GM12874 (cell line): ENCODE data around the gene PSMC1.

ENCODE experiments used
- TF ChIP-seq, protein P1 (sequence below): IDR thresholded peaks from 2 replicates; pipeline ENCODE4 v1.5.1; 2011; ENCODE audit warnings: low read depth, mild to moderate bottlenecking, control low read depth, low read length, moderate library complexity; ENCODE audit not compliant: insufficient read depth

The PSMC1 gene

DNA sequence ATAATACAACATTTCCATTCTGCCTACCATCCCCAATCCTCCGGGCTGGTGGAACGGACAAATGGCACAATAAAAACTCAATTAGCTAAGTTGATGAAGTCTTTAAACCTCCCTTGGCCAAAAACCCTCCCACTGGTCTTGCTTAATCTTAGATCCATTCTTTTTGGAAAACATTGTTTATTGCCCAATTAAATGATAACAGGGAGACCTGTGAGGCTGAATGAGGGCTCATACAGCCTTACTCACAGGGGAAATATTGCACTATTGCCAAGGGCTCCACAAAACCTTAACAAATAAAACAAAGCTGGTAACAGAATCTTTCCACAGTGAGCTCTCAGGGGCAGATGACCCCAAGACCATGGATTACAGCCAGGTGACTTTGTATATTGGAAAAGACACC is 7.8 kb upstream of the PSMC1 start:
- TF ChIP-seq, protein P1, sequence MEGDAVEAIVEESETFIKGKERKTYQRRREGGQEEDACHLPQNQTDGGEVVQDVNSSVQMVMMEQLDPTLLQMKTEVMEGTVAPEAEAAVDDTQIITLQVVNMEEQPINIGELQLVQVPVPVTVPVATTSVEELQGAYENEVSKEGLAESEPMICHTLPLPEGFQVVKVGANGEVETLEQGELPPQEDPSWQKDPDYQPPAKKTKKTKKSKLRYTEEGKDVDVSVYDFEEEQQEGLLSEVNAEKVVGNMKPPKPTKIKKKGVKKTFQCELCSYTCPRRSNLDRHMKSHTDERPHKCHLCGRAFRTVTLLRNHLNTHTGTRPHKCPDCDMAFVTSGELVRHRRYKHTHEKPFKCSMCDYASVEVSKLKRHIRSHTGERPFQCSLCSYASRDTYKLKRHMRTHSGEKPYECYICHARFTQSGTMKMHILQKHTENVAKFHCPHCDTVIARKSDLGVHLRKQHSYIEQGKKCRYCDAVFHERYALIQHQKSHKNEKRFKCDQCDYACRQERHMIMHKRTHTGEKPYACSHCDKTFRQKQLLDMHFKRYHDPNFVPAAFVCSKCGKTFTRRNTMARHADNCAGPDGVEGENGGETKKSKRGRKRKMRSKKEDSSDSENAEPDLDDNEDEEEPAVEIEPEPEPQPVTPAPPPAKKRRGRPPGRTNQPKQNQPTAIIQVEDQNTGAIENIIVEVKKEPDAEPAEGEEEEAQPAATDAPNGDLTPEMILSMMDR = no peak

DNA sequence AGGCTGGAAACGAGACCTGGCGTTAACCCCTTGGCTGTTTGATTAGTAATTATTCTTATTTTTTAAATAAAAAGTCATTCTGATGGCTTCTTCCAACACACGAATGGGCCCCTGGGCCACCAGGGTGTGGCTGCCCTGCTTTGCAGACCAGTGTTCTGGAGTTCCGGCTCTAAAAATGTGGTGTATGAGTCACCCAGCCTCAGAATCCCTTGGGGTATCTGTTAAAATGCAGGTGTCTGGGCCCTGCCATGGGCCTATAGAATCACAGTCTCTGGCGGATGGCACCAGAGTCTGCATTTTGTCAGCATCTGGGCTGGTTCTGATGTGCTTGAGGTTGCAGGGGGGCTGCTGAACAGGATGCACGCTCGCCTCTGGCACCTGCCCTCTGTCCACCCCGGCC is 2.5 kb upstream of the PSMC1 start:
- TF ChIP-seq, protein P1 = no peak

DNA sequence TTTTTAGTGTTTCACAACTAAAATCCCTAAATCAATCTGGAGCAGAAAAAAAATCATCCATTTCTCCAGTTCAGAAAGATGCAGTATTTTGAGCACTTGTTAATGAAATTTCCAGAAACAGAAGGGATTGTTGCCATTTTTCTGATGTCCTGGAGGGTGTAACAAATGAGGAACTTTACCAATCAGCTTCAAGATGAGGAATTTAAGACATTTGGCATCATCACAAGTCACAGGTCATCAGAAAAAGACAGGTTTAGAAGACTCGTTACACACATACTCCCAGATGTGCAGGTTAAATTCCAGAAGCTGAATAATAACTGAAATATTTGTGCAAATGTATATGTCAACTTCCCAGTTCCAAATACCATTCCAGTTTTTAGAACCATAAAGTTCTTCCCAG is 482 bp upstream of the PSMC1 start:
- TF ChIP-seq, protein P1 = no peak

DNA sequence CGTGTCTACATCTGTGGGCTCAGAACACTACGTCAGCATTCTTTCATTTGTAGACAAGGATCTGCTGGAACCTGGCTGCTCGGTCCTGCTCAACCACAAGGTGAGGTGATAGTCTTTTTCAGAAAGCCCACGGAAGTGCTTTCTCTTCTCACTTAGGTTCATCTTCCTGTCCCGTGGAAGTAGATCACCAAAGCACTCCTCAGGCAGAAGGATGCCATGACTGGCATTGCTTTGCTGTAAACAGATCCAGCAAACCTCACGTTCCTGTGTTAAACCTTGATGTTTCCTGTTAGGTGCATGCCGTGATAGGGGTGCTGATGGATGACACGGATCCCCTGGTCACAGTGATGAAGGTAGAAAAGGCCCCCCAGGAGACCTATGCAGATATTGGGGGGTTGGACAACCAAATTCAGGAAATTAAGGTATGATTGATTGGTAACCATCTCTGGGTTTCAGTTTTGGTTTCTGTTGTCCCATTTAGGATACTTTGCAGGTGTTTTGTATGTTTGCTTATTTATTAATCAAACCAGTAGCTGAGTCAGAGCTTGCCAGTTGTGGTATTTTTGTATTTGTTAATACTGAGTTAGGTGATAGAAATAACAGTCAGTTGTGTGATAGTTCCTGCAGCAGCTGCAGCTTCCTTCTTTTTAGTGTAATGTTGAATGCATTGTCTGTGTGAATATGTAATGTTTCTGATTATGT is 7.5 kb downstream of the PSMC1 start:
- TF ChIP-seq, protein P1 = no peak

DNA sequence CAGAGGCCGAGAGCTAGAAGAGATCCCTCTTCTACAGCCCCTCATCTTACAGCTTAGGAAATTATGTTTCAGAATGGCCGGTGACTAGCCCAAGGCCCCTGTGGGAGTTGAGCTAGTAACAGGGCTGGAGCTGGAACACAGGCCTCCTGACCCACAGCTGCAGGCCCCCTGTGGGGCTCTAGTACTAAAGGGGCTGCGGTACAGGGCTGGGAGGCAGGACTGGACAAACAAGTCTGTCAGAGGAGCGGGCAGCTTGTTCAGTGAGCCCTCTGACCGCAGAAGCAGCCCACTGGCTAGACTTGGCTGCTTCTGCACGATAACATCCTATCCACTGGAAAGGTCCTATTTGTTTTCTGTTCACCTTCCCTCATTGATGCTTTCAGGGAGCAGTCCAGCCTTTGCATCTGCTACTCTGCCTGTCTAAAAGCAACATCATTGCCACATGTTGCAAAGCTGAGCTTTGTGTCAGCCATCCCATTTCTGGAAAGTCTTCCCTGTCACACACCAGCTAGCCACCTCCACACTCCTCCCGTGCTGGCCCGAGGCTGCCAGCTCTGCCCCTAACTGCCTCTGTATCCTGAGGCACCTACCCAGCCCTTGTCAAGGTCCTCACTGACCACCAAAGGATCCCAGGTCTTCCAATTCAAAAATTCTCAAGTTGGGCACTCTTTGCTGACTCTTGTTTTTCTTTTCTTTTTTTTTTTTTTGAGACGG is 10.2 kb downstream of the PSMC1 start:
- TF ChIP-seq, protein P1 = no peak

DNA sequence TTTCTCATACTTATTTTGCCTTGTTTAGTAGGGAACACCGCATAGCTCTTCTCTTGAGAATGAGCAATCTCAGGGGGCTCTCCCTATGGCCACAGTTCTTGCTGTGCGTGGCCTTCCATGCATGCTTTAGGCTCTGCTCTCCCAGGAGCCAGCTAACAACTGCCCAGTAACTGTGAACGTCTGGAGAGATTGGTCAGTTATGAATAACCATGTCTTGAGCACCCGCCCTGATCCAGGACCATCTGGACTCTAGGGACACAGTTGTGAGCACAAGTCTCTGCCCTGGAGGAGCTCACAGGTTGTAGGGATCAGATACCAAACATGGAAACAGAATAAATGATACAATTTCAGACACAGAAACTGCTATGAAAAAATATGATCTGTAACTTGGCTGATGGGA is 12.1 kb downstream of the PSMC1 start:
- TF ChIP-seq, protein P1 = no peak

DNA sequence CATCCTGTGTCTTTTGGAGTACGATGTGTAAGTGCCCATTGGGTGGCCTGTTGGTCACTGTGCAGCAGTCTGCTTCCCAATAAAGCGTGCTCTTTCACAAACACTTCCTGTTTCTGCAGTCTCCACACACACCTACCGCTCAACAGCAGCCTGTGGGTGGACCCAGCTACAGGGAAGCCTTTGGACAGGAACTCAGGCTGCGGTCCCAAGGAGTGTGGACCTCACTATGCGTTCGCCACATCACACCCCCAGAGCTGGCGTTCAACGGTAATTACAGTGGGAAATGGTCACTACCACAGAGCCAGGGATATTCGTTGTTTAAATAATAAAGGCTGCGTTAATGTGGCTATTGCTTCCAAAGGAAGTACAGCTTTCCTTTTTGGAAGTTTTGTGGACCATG is 16.2 kb downstream of the PSMC1 start:
- TF ChIP-seq, protein P1 = no peak
